Mucosa of gallbladder (tissue), 1 donor: ENCODE data around the gene MYO1F. TPM values are rescaled to one million over a fixed set of nuclear protein-coding genes. Genes with fewer than 3 reads are reported as not detected.
"Not testable (repeated sequence)": the region's sequence is repeated elsewhere in the genome, so short reads cannot be mapped to it uniquely, and the experiment has no call there.

Experiments used
- DNase-seq: peaks from one replicate; pipeline ENCODE4 v3.0.0-alpha.2; 2020; ENCODE audit warnings: low spot score
- total RNA-seq: library from RNA; stranded (reverse); gene quantifications from one replicate; pipeline ENCODE4 v1.2.1, GENCODE V29; 2021
- donor health status: DM: no; HTN: no; CAD: no.

The MYO1F gene
- 47.2 TPM for total RNA-seq

GRCh38 chr19:8577247-8577646 is at the start of gene MYO1F:
Gene MYO1F, minus strand, starts transcription at chr19:8577442. Its CDS starts 133 bp downstream, at chr19:8577309.
- peak; percentile 23 for DNase-seq

GRCh38 chr19:8626842-8627241 is 49.6 kb upstream of the MYO1F start:
- DNase-seq = no peak

GRCh38 chr19:8622886-8623285 is 45.6 kb upstream of the MYO1F start:
- not testable (repeated sequence) for DNase-seq

- DNase-seq = no peak
Measured at GRCh38 chr19:8618751-8619150, 41.5 kb upstream of the MYO1F start.

- no peak for DNase-seq
Measured at GRCh38 chr19:8617984-8618383, 40.7 kb upstream of the MYO1F start.

GRCh38 chr19:8617325-8617724 is 40.1 kb upstream of the MYO1F start:
- not testable (repeated sequence) for DNase-seq

GRCh38 chr19:8616861-8617260 is 39.6 kb upstream of the MYO1F start:
- DNase-seq = no peak

GRCh38 chr19:8615813-8616596 is 38.8 kb upstream of the MYO1F start:
- DNase-seq = peak; percentile 42

- no peak for DNase-seq
Measured at GRCh38 chr19:8615024-8615423, 37.8 kb upstream of the MYO1F start.

GRCh38 chr19:8614455-8614854 is 37.2 kb upstream of the MYO1F start:
- DNase-seq = no peak

GRCh38 chr19:8612807-8613171 is 35.5 kb upstream of the MYO1F start:
- no peak for DNase-seq

GRCh38 chr19:8611877-8612806 is 34.9 kb upstream of the MYO1F start:
- DNase-seq = peak; percentile 41

GRCh38 chr19:8611391-8611876 is 34.2 kb upstream of the MYO1F start:
- DNase-seq = no peak

- no peak for DNase-seq
Measured at GRCh38 chr19:8610936-8611300, 33.7 kb upstream of the MYO1F start.

- peak; percentile 18 for DNase-seq
Measured at GRCh38 chr19:8610041-8610935, 33.0 kb upstream of the MYO1F start, which contains the start of gene ADAMTS10. Gene ADAMTS10, minus strand, starts transcription at chr19:8610715. Its CDS starts 5,005 bp downstream, at chr19:8605710.

- DNase-seq = peak; percentile 30
Measured at GRCh38 chr19:8609279-8610040, 32.2 kb upstream of the MYO1F start.

GRCh38 chr19:8608941-8609278 is 31.7 kb upstream of the MYO1F start:
- DNase-seq = no peak

GRCh38 chr19:8607386-8607785 is 30.1 kb upstream of the MYO1F start:
- no peak for DNase-seq

- no peak for DNase-seq
Measured at GRCh38 chr19:8605514-8605913, 28.3 kb upstream of the MYO1F start.

GRCh38 chr19:8601796-8602195 is 24.6 kb upstream of the MYO1F start:
- no peak for DNase-seq

GRCh38 chr19:8600816-8601215 is 23.6 kb upstream of the MYO1F start:
- DNase-seq = no peak
